Testis (tissue), 2 donors: Measurements from ENCODE around the gene TRIM26.

ENCODE experiments used
- CTCF ChIP-seq, 3 experiments: fragments of 450-650 bp in 2 of 3; fragments of 200-600 bp in 1 of 3; sonication (generic) in 1 of 3; IDR thresholded peaks; one replicate each; pipeline ENCODE4 v1.5.1; 2016 to 2019; ENCODE audit warnings: antibody characterized with exemption in 3 of 3, mild to moderate bottlenecking in 2 of 3, moderate library complexity in 1 of 3
- POLR2A ChIP-seq: fragments of 450-650 bp; IDR thresholded peaks from one replicate; pipeline ENCODE4 v1.6.1; 2017; ENCODE audit warnings: antibody characterized with exemption, mild to moderate bottlenecking, moderate library complexity

- TF ChIP-seq POLR2A (no peak), CTCF (IDR thresholded peaks at IDR 0.05) (no peak)
These were observed 37.4 kb downstream of the TRIM26 start for GRCh38 chr6:30175765-30176164.
